Fibroblast of pulmonary artery (primary cell): ENCODE results near the gene SLC9A6.

Experiments
- DNase-seq: peaks from one replicate; pipeline ENCODE4 v3.0.0-alpha.2; 2010; ENCODE audit warnings: low read depth
- H3K4me3 ChIP-seq: replicated peaks from 2 replicates; pipeline ENCODE4 v1.5.1; 2011; ENCODE audit warnings: low read depth, mild to moderate bottlenecking, control low read depth, low read length, moderate library complexity
- TF ChIP-seq, protein P1 (sequence below): IDR thresholded peaks from 2 replicates; pipeline ENCODE4 v1.5.1; 2011; ENCODE audit warnings: mild to moderate bottlenecking, control low read depth, low read length, inconsistent platforms; ENCODE audit errors: missing control alignments

SLC9A6 gene

DNA sequence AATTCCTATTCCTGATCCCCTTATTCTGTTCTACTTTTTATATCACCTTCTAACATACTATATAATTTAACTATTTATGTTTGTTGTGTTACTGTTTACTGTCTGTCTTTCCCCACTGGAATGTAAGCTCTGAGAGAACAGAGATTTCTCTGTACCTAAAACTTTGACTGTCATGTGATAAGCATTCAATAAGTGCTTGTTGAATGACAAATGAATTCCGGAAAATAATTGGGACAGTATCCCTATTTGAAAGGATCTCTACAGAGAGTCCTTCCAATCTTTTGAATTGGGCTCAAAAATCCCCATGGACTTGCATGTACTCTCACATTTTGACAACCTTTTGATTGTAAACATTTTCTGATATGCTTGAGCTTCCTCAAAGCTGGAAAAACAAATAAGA lies 9.8 kb upstream of the SLC9A6 start:
- no peak for DNase-seq
- no peak overlapping the region for H3K4me3 ChIP-seq
- TF ChIP-seq, protein P1, sequence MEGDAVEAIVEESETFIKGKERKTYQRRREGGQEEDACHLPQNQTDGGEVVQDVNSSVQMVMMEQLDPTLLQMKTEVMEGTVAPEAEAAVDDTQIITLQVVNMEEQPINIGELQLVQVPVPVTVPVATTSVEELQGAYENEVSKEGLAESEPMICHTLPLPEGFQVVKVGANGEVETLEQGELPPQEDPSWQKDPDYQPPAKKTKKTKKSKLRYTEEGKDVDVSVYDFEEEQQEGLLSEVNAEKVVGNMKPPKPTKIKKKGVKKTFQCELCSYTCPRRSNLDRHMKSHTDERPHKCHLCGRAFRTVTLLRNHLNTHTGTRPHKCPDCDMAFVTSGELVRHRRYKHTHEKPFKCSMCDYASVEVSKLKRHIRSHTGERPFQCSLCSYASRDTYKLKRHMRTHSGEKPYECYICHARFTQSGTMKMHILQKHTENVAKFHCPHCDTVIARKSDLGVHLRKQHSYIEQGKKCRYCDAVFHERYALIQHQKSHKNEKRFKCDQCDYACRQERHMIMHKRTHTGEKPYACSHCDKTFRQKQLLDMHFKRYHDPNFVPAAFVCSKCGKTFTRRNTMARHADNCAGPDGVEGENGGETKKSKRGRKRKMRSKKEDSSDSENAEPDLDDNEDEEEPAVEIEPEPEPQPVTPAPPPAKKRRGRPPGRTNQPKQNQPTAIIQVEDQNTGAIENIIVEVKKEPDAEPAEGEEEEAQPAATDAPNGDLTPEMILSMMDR: no peak

DNA sequence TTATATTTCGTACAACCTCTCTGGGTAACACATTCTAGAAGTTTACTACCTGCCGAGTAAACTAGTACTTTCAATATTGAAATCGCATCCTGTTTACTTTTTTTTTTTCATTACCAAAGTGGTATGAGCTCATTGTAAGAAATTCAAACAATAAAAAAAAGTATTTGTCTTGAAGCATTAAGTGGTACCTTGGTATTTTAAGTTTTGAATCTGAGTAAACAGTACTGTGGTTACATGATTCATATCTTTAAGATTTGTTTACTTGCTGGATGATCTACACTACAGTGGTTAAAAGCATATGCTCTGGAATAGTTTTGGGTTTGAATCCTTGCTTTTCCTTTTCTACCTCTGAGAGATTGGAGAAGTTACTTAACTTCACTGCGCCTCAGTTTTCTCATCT lies 7.6 kb upstream of the SLC9A6 start:
- peak; percentile 2 for DNase-seq
- H3K4me3 ChIP-seq: no peak overlapping the region
- TF ChIP-seq, protein P1: no peak

DNA sequence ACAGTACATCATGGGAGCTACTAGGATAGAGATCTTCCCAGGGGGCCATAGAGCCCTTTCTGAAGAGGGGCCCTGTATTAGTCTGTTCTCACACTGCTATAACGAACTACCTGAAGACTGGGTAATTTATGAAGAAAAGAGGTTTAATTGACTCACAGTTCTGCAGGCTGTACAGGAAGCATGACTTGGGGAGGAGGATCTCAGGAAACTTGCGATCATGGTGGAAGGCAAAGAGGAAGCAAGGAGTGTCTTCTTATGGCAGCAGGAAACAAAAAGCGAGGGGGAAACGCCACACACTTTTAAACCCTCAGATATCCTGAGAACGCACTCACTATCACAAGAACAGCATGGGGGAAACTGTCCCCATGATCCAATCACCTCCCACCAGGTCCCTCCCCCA lies 4.2 kb upstream of the SLC9A6 start:
- TF ChIP-seq, protein P1: no peak
- no peak for DNase-seq
- H3K4me3 ChIP-seq: no peak overlapping the region

DNA sequence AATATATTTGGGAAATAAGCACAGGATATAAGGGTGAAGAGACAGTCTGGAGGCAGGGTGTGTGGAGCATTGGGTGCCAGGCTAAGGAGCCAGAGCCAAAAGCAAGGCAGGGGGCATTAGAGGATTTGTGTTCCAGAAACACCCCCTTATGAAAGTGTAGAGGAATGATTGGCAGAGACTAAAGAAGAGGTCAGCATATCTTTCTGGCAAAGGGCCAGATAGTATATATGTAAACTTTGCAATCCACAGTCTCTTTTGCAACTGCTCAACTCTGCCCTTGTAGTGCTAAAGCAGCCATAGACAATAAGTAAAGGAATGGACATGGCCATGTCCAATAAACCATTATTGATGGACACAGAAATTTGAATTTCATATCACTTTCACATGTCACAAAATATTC lies 3.6 kb upstream of the SLC9A6 start:
- H3K4me3 ChIP-seq: no peak overlapping the region
- TF ChIP-seq, protein P1: no peak
- peak; percentile 2 for DNase-seq

DNA sequence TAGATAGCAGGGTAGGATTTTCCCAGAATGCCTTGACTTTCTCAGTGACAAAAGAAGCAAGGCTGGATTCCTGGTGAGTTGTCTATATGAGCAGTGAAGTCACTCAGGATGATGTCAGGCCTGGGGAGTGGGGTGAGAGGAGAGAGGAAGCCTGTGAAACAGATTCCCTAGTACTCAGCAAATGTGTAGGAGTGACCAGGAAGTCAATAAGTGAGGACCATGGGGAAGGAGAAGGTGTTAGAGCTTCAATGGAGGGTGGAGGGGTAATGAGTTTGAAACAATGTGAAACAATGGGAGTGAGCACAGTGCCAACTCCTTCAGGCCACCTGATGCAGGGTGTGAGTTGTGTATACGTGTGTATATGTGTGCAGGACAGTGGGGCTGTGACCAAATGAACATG lies 2.4 kb upstream of the SLC9A6 start:
- TF ChIP-seq, protein P1: no peak
- H3K4me3 ChIP-seq: no peak overlapping the region
- peak; percentile 3 for DNase-seq

DNA sequence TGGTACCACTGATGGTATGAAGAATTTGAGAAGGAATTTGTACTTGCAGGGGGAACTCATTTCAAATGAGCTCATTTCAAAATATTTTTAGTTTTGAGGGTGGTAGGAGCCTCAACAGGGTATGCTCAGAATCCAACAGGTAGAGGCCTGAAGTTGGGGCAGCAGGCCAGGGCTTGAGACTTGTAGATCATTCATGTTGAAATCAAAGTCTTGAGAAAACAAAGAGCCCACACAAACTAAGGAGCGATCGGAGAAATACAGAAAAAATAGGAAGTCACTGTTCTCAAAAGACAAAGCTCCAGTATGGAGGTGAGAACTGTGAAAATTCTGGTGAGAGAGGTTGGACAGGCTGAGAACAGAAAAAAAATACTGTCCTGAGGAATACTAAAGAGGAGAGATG lies 979 bp upstream of the SLC9A6 start:
- DNase-seq: no peak
- H3K4me3 ChIP-seq: no peak overlapping the region
- TF ChIP-seq, protein P1: no peak

DNA sequence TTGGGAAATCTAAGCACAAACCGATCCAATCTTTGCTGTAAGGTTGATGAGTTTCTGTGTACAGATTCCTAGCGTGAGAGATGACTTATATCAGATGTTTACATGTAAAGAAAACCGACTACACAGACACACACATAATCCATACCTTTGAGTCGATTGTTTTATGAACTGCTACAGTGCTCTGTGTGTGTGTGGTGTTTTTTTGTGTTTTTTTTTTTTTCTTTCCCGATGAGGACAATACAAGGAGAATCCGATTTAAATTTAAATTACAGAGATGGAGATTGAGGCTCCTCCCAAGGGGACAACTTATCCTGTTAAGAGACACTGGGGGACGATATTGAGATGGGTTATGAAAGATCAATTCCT lies 461 bp upstream of the SLC9A6 start:
- peak overlapping the region; percentile 74 for H3K4me3 ChIP-seq
- DNase-seq: peak; percentile 2
- TF ChIP-seq, protein P1: no peak
